ENCODE data around the gene SLC52A3. TPM values are rescaled to one million over a fixed set of nuclear protein-coding genes. Genes with fewer than 3 reads are reported as not detected.
A peak's percentile ranks its signal among the peaks of the same experiment; 100 is the strongest.
"Not testable (repeated sequence)": the region's sequence is repeated elsewhere in the genome, so short reads cannot be mapped to it uniquely, and the experiment has no call there.

The SLC52A3 gene
- polyA plus RNA-seq (ENCODE audit: insufficient read length in 3 of 3), result 1 to 10 TPM; 3.6 to 5.8 (median 3.7) TPM

DNA sequence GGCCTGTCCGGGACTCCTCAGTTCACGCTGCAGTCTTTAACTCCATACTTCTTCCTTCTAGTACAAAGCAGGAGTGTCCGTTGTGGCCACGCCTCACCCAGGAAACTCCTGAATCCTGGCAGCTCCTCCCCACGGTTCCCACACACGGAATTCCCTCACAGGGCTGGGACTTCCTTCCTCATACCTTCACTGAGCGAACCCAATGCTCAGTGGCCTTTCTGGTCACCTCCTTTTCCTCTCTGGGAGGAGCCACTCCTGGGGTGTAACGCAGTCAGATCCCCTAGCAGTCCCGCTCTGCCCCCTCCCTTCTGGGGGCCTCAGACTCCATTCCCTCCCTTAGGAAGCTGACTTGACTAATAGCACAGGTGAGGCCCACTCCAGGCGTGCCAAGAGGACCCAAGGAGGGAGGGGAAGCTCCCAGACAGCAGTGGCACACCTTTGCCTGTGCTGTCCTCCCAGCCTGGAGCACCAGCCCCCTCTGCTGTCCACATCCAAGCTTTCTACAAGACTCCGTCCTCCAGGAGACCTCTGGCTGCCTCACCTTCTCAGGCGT lies at the start of gene SLC52A3:
Gene SLC52A3, minus strand, starts transcription at position 75 of the 553 bp plus-strand sequence. CDS start 2,726 bp downstream, outside the sequence.
- DNase-seq (ENCODE audit: low read depth in 3 of 3, low spot score in 2 of 3), result no peak

DNA sequence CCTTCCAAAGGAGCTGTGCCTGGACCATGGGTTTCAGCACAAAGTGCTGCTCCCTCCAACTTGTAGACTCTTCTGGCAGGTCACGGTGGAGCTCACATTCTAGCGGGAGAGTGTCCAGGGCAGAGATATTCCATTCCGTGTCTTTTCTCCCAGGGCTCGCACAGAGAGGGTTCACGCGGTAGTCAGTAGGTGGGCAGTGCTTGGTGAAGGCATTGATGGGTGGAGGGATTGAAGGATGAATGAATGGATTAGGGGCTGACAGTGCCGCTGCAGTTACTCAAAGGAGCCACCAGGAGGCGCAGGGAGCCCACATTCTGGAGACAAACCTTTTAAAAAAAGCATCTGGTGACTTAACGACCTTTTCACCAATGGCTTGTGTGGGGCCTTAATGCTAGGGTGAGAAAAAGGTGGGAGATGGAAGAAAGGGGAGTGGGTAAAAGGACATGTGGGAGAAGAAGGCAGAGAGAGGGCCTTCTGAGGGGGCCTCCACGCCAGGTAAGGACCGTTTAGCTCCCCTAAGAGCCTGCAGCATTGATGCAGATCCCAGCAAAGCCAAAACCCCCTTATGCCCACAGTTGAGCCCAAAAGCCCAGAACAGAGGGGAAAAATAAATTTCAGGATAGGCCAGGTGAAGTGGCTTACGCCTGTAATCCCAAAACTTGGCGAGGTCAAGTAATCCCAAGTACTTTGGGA lies 47.8 kb upstream of the SLC52A3 start:
- peak in 1 of 3 donors; percentile 19 for DNase-seq (ENCODE audit: low read depth in 3 of 3, low spot score in 2 of 3)

DNA sequence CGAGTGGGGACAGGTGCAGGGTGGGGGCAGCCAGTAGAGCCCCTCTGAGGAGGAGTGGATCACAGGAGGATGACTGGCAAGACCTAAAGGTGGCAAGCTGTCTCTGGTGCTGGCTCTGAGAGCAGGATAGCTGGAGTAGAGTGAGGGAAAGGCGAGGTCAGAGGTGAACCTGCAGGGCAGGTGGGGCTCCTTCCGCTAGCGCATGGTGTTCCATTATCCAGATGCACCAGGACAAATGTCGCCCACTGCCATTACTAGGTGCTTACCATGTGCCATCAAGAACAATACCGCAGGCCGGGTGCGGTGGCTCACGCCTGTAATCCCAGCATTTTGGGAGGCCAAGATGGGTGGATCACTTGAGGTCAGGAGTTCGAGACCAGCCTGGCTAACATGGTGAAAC lies 46.9 kb upstream of the SLC52A3 start:
- DNase-seq (ENCODE audit: low read depth in 3 of 3, low spot score in 2 of 3), result no peak

DNA sequence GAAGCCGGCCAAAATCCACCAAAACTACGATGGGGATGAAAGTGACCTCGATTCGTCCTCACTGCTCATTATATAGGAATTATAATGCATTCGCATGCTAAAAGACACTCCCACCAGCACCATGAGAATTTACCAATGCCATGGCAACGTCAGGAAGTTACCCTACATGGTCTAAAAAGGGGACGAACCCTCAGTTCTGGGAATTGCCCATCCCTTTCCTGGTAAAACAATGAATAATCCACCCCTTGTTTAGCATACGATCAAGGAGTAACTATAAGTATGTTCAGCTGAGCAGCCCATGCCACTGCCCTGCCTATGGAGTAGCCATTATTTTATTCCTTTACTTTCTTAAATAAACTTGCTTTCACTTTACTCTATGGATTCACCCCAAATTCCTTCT lies 45.1 kb upstream of the SLC52A3 start:
- no peak for DNase-seq (ENCODE audit: low read depth in 3 of 3, low spot score in 2 of 3)

DNA sequence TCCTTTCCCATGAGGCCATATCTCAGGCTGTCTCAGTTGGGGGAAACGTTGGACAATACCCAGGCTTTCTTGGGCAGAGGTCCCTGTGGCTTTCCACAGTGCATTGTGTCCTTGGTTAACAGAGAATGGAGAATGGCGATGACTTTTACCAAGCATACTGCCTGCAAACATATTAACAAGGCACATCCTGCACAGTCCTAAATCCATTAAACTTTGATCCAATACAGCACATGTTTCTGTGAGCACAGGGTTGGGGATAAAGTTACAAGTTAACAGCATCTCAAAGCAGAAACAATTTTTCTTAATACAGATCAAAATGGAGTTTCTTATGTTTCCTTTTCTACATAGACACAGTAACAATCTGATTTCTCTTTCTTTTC lies 44.1 kb upstream of the SLC52A3 start:
- not testable (repeated sequence) for DNase-seq (ENCODE audit: low read depth in 3 of 3, low spot score in 2 of 3)

DNA sequence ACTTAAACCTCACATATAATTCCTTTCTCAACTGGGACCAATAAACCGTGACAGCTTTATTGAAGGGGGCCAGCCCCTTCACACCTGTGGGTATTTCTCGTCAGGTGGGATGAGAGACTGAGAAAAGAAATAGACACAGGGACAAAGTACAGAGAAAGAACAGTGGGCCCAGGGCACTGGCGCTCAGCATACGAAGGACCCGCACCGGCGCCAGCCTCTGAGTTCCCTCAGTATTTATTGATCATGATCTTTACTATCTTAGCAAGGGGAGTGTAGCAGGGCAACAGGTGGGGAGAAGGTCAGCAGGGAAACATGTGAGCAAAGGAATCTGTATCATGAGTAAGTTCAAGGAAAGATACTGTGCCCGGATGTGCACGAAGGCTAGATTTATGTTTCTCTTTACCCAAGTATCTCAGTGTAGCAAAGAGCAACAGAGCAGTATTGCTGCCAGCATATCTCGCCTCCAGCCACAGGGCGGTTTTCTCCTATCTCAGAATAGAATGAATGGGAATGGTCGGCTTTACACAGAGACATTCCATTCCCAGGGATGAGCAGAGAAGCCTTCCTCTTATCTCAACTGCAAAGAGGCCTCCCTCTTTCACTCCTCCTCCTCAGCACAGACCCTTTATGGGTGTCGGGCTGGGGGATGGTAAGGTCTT lies 43.6 kb upstream of the SLC52A3 start:
- DNase-seq (ENCODE audit: low read depth in 3 of 3, low spot score in 2 of 3), result not testable (repeated sequence)

DNA sequence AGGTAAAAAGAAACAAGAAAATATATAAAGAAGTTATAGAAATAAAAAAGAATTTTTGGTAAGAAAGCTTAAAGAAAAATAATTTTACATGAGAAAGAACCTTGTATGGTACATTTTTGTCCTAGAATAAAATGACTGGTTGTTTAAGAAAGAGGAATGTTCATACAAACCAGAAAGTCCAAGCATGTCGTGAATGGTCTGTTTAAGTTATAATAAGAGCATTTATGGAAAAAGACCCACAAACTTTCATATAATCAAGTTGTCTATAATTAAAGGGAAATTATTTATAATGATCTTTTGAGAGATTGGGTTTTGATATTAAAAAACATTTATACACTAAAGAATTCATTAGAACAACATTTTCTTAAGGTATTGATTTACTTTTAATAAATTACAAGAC lies 37.4 kb upstream of the SLC52A3 start:
- no peak for DNase-seq (ENCODE audit: low read depth in 3 of 3, low spot score in 2 of 3)

DNA sequence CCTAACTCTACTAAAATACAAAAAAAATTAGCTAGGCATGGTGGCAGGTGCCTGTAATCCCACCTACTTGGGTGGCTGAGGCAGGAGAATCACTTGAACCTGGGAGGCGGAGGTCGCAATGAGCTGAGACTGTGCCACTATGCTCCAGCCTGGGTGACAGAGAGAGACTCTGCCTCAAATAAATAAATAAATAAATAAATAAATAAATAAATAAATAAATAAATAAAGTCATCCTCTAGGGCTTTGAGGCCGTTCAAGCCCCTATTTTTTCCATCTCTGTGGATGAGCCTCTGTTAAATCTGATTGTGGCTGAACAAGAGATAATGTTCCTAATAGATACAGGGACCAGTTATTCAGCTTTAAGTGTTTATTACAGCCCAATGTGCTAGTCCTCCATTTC lies 33.4 kb upstream of the SLC52A3 start:
- no peak for DNase-seq (ENCODE audit: low read depth in 3 of 3, low spot score in 2 of 3)

DNA sequence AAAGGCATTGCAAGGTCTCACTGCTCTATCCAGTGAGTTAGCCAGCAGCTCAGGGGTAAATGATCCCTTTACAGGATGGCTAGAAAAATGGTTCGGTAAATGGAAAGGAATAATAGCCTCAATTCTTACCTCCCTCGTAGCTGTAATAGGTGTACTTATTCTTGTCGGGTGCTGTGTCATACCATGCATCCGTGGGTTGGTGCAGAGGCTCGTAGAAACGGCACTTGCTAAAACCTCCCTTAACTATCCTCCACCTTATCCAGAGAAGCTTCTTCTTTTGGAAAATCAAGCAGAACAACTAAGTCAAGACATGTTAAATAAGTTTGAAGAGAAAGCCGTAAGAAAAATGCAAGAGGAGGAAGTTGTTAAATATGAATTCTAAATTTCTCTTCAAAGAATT lies 31.7 kb upstream of the SLC52A3 start:
- DNase-seq (ENCODE audit: low read depth in 3 of 3, low spot score in 2 of 3), result not testable (repeated sequence)

DNA sequence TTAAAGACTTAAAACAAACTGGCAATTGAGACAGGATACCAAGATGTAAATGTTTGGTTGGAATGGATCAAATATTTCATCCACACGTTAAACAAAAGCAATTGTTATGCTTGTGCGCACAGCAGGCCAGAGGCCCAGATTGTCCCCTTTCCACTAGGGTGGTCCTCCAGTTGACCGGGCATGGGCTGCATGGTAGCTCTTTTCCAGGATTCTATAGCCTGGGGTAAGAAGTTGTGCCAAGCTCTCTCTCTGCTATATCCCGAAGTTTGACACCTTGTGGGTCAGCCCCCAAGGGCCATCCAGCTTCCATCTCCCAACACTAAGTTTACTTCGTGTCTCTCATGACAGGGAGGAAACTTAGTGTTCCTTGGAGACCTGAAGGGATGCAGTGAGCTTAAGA lies 30.4 kb upstream of the SLC52A3 start:
- not testable (repeated sequence) for DNase-seq (ENCODE audit: low read depth in 3 of 3, low spot score in 2 of 3)

DNA sequence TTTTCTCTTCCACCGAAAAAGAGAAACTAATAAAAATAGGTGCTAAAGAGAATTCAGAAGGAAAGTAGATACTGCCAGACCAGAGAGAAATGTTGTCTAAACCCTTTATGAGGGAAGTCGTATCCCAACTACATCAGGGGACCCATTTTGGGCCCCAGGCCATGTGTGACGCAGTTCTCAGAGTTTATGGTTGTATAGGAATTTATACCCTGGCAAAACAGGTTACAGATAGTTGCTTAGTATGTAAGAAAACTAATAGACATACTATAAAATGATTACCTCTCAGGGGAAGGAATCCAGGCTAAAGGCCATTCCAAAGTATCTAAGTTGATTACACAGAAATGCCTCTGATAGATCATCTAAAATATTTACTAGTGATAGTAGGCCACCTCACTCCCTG lies 28.6 kb upstream of the SLC52A3 start:
- DNase-seq (ENCODE audit: low read depth in 3 of 3, low spot score in 2 of 3), result no peak

DNA sequence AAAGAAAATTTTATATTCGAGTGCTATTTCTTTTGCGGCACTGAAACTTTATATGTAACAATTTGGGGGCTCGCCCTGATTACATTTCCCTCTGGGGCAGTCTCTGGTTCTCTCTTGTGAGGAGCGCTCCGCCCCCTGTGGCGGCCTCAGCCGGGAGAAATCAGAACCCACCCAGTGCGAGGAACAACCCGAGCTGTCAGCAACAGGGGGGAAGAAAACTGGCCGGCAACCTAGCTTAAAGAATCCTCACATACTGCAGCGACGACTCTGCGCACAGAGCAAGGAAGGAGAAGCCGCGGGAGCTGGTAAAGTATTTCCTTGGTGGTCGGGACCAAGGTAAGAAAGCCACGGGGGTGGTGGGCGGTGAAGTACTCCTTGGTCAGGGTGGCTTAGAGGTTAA lies 23.9 kb upstream of the SLC52A3 start:
- DNase-seq (ENCODE audit: low read depth in 3 of 3, low spot score in 2 of 3), result no peak

DNA sequence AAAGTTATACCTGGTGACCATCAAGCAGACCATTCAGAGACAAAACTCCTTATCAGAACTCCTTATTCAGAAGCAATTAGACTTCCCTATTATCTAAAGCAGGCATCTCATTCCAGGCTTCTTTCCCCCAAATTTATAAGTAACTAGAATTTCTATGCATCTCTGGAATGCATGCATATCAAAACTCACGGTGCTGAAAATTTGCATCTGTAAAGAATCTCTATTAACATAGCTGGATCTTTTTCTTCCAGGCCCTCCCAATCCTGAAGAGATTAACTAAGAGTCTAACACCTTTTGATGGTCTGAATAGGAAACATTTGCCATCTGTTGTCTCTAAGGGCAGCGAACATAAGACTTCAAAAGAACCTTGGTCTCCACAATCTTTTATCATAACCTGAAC lies 22.8 kb upstream of the SLC52A3 start:
- no peak for DNase-seq (ENCODE audit: low read depth in 3 of 3, low spot score in 2 of 3)

DNA sequence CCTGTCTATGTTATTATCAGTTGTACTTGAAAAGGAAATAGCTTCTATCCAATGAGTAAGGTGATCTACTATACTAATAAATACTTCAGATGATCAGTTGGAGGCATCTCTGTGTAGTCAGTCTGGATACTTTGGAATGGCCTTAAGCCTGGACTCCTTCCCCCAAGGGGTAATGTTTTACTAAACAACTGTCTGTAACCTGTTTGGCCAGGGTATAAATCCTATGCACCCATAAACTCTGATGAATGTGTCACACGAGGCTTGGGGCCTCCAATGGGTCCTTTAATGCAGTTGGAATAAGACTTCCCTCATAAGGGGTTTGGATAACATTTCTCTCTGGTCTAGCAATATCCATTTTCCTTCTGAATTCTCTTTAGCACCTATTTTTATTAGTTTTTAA lies 19.5 kb upstream of the SLC52A3 start:
- no peak for DNase-seq (ENCODE audit: low read depth in 3 of 3, low spot score in 2 of 3)

DNA sequence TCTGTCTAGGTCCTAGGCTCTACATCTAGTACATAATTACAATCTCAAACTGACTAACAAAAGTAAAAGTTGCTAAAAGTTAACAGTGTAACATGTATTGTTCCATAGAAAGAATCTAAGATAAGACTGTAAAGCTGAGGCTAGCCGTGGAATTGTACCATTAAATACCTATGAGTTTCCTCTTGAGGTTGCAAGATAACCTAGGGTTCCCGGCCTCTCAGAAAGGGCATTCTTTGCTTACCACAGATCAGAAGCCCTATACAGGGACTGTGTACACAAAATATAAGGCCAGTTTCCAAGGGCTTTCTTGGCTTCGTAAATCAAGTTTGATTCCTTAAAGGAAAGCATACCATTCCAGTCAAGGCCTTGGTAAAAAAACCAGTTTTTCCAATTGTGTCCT lies 11.5 kb upstream of the SLC52A3 start:
- DNase-seq (ENCODE audit: low read depth in 3 of 3, low spot score in 2 of 3), result no peak

DNA sequence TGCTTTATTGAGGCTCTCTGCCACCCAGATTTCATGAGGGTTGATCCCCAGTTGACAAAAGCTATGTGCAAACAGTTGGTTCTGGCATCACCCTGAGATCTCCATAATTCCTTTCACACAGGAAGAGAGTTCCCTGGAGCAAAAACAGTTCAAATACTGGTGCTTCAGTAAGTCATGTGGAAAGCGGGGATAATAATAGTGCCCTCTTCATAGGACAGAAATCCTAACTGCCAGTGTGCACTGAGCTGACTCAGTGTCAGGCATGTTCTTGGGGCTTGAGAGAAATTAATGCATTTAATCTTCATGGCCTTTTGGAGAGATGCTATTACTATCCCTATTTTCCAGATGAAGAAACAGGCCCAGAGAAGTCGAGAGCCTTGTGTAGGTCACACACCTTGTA lies 7.9 kb upstream of the SLC52A3 start:
- DNase-seq (ENCODE audit: low read depth in 3 of 3, low spot score in 2 of 3), result no peak

DNA sequence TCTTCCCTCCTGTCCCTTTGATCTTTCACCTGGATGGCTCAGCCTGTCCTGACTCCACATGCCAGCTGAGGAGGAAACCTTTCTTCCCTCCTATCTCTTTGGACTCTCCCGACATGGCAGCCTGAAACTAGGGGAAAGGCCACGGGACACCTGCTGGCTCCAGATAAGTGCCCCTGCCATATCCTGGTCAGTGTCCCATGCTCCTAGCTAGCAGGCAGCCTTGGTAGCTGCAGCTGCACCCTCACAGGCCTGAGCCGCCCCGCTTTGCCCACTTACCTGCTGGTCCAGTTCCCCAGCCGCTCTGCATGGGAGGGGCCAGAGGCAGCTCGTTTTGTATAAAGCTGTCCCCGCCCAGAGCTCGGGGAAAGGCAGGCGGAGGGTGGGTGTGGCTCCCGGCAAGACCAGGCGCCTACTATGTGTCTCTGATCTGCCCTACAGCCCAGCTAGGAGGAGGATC lies 7.4 kb upstream of the SLC52A3 start:
- DNase-seq (ENCODE audit: low read depth in 3 of 3, low spot score in 2 of 3), result no peak

DNA sequence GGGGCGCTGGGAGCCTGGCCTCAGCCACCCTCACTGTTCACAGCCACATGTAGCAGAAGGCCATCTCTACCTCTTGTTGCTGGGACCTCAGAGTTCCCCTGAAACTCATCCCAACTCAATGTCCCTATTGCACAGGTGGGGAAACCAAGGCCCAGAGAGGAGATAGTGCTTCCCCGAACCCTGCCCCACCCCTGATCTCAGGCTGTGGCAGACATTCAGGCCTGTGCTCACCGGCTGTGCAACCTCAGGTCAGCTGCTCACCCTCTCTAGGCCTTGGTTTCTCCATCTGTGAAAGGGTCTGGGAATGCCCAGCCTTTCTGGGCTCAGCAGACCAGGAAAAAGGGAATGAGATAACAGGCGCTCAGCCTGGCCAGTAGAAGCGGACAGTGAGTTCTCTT lies 6.4 kb upstream of the SLC52A3 start:
- no peak for DNase-seq (ENCODE audit: low read depth in 3 of 3, low spot score in 2 of 3)

DNA sequence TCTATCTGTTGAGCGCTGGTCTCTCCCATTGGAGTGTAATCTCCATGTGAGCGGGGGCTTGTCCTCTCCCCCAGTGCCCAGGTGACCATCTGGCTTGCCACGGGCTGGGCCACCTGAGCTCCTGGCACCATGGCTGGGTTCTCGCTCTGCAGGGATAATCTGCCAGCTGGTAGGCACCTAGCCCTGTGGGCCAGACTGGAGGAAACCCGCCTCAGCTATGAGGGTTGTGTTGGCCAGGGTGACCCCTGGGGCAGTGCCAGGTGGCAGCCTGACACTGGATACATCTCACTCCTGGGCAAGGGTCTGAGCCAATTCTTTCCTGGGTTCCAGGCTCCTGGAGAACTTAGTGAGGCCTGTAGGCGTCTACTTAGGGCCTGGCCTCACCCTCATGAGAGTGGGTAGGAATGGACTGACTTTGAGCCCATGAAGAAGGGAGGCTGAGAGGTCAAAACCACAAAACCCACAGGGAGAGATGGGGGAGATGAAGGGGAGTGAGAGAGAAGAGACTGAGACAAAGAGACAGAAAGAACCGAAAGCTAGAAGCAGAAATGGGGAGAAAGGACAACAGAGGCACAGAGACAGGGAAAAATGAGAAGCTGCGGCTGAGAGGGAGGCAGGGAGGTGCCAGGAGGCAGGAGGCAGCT lies 5.8 kb upstream of the SLC52A3 start:
- no peak for DNase-seq (ENCODE audit: low read depth in 3 of 3, low spot score in 2 of 3)

DNA sequence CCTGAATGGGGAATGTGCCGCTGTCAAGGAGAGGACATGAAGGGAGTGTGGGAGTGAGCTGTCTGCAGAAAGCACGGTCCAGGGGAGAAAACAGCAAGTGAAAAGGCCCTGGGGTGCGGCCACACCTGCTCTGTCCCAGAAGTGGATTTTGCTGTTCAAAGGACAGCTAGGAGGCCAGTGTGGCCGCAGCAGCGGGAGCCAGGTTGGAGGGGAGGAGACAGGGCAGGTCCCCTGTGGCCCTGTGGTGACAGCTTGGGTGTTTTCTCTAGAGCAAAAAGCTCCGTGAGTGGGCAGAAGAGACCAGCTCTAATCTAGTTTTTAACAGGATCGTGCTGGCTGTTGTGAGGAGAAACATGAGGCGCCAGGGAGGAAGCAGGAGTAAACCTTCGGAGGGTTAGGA lies 4.5 kb upstream of the SLC52A3 start:
- no peak for DNase-seq (ENCODE audit: low read depth in 3 of 3, low spot score in 2 of 3)

DNA sequence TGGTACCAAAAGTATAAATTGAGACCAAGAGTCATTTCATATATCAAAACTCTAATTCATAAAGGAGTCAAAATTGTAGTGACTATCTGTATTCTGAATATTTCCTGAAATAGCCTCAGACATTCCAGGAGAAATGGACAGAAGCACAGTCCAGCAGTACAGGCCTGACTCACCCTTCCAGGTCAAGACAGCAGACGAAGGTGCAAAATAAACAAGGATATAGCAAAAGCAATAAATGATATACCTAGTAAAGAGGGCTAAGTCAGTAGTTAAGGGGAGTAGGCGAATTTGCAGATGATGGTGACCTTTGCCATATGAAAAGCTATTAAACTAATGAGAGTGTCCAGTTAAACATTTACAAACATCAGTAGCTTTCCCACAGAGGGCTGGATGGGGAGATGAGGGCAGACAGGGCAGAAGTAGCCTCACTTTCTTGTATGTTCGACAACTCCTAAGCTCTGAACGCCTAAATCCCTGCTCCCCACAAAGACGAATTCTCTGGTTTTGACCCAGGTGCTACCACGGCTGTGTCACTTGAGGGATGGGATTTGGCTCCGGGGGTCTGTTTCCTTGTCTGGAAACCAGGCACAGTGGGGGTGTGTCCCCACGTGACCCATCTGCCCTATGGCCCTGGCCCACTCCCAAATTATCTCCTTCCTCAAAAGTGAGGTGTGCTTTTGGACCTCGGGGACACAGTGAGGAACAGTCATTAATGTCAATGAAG lies 3.6 kb upstream of the SLC52A3 start:
- DNase-seq (ENCODE audit: low read depth in 3 of 3, low spot score in 2 of 3), result no peak
